GM12878 (cell line): Measurements from ENCODE around the gene YAP1. TPM values are rescaled to one million over a fixed set of nuclear protein-coding genes. Genes with fewer than 3 reads are reported as not detected.

Experiments
- ATAC-seq: fragments of 200-7000 bp; cut with Tn5 transposase; 3 replicates; pipeline ENCODE4 v1.9.1; 2020; ENCODE audit warnings: mild to moderate bottlenecking, moderate library complexity
- BruUV-seq: library from RNA; stranded (reverse); fragments of 400-500 nt; replicated peaks from 2 replicates; lab custom pipeline; 2021; lab: Mats Ljungman, UMichigan
- CTCF ChIA-PET: fragments of 300-600 bp; sonication (Branson Sonifier 250); formaldehyde crosslinking; extraction: SDS; loops from one replicate; lab custom pipeline; 2021; ENCODE audit warnings: inconsistent platforms; lab: Yijun Ruan, JAX
- POLR2A ChIA-PET: fragments of 350-600 bp; formaldehyde crosslinking; extraction: SDS; loops from one replicate; lab custom pipeline; 2021; ENCODE audit warnings: inconsistent platforms; lab: Charles Lee
- RAD21 ChIA-PET: fragments of 300-600 bp; sonication (Branson Sonifier 250); formaldehyde crosslinking; loops from one replicate; lab custom pipeline; 2023; ENCODE audit warnings: antibody characterized with exemption; ENCODE audit not compliant: unreplicated experiment; lab: Charles Lee
- SMC1A ChIA-PET: fragments of 300-600 bp; sonication (Branson Sonifier 250); formaldehyde crosslinking; loops from one replicate; lab custom pipeline; 2023; ENCODE audit not compliant: unreplicated experiment, uncharacterized antibody; lab: Charles Lee
- DNase-seq: peaks from one replicate; pipeline ENCODE4 v3.0.0-alpha.2; 2011; ENCODE audit warnings: low read depth, low spot score
- FAIRE-seq: peaks from 3 replicates; lab custom pipeline; 2011; peaks lifted over from hg19 to GRCh38; lab: Jason Lieb, UNC
- H2AFZ ChIP-seq: 2 replicates; pipeline ENCODE4 v1.6.0; 2011; ENCODE audit warnings: low read depth, low read length, control low read depth; ENCODE audit not compliant: control insufficient read depth
- H3K27ac ChIP-seq: 2 replicates; pipeline ENCODE4 v1.5.1; 2011; ENCODE audit warnings: control low read depth; ENCODE audit not compliant: control insufficient read depth, insufficient read depth
- H3K27me3 ChIP-seq, 2 experiments: replicated peaks in 1 of 2; 2 replicates each; pipeline versions ENCODE4 v1.6.0 to v1.6.1; 2011; ENCODE audit warnings: low read length in 1 of 2; ENCODE audit not compliant: control insufficient read depth in 2 of 2, insufficient read depth in 2 of 2
- H3K36me3 ChIP-seq, 2 experiments: 2 replicates each; pipeline ENCODE4 v1.5.1; 2011; ENCODE audit warnings: low read length in 1 of 2; ENCODE audit not compliant: control insufficient read depth in 2 of 2, insufficient read depth in 2 of 2
- H3K4me1 ChIP-seq: 2 replicates; pipeline ENCODE4 v1.6.1; 2011; ENCODE audit warnings: mild to moderate bottlenecking, low read length, moderate library complexity, mixed read lengths; ENCODE audit not compliant: control insufficient read depth, insufficient read depth
- H3K4me2 ChIP-seq: 2 replicates; pipeline ENCODE4 v1.6.0; 2011; ENCODE audit warnings: control low read depth; ENCODE audit not compliant: control insufficient read depth, insufficient read depth
- H3K4me3 ChIP-seq: fragments of 200-600 bp; sonication (generic); 2 replicates; pipeline ENCODE4 v1.5.1; 2016
- H3K79me2 ChIP-seq: 2 replicates; pipeline ENCODE4 v1.6.0; 2011; ENCODE audit warnings: low read length; ENCODE audit not compliant: control insufficient read depth, insufficient read depth
- H3K9ac ChIP-seq: 2 replicates; pipeline ENCODE4 v1.8.0; 2011; ENCODE audit warnings: low read length, control low read depth, mixed read lengths; ENCODE audit not compliant: control insufficient read depth, insufficient read depth
- H3K9me3 ChIP-seq: replicated peaks from 3 replicates; pipeline ENCODE4 v1.5.1; 2011; ENCODE audit warnings: mild to moderate bottlenecking, low read length; ENCODE audit not compliant: control insufficient read depth, insufficient read depth
- H4K20me1 ChIP-seq: 2 replicates; pipeline ENCODE4 v1.6.0; 2011; ENCODE audit not compliant: control insufficient read depth, insufficient read depth
- EGR1 ChIP-seq, 2 experiments: IDR thresholded peaks; 1 replicate in 1 of 2; 2 replicates in 1 of 2; pipeline ENCODE4 v1.6.1; 2011 to 2012; ENCODE audit warnings: low read depth in 2 of 2, low read length in 2 of 2, borderline replicate concordance in 1 of 2, mild to moderate bottlenecking in 1 of 2, moderate library complexity in 1 of 2
- HDAC2 ChIP-seq: fragments of 200-600 bp; sonication (generic); IDR thresholded peaks from 2 replicates; pipeline ENCODE4 v1.6.1; 2017
- LARP7 ChIP-seq: fragments of 450-650 bp; IDR thresholded peaks from 2 replicates; pipeline ENCODE4 v1.6.1; 2017; ENCODE audit warnings: mild to moderate bottlenecking
- SIN3A ChIP-seq: IDR thresholded peaks from 2 replicates; pipeline ENCODE4 v1.6.1; 2012; ENCODE audit warnings: low read depth, low read length, improper control_type of control experiment
- SMARCA5 ChIP-seq: fragments of 450-650 bp; IDR thresholded peaks from 2 replicates; pipeline ENCODE4 v1.6.1; 2017; ENCODE audit warnings: mild to moderate bottlenecking
- TARDBP ChIP-seq: IDR thresholded peaks from 2 replicates; pipeline ENCODE4 v1.6.1; 2016; ENCODE audit warnings: borderline replicate concordance
- WGBS: methylation state at CpG from one replicate; pipeline ENCODE4 v1.1.6; 2016; ENCODE audit warnings: low lambda C conversion rate; ENCODE audit not compliant: insufficient replicate concordance, insufficient coverage; ENCODE audit errors: missing lambda C conversion rate; 5-methylcytosine and 5-hydroxymethylcytosine counted together
- in situ Hi-C: fragments of 300-500 bp; cut with MboI; formaldehyde crosslinking; loops from 9 replicates; pipeline ENCODE4 v1.14.3; 2018; ENCODE audit warnings: mixed read lengths
- intact Hi-C: fragments of 100-400 bp; cut with micrococcal nuclease; formaldehyde crosslinking; loops from one replicate; pipeline ENCODE4 v1.14.2; 2022; ENCODE audit not compliant: unreplicated experiment
- polyA plus RNA-seq, 11 experiments: library from polyadenylated mRNA; depleted of rRNA in 4 of 11; unstranded in 6 of 11; stranded (reverse) in 5 of 11; fragments of >200 nt; fragmentation: Nextera tagmentation in 4 of 11; fragmentation: Illumina TruSeq in 1 of 11; extraction: Ambion mirVana in 4 of 11; extraction: Trizol in 1 of 11; gene quantifications; 1 replicate in 1 of 11; 2 replicates in 10 of 11; pipeline versions ENCODE4 v1.2.1 to v1.2.3, GENCODE V29; 2011 to 2016; ENCODE audit warnings: inconsistent platforms in 2 of 11, missing spikeins in 2 of 11, low read depth in 1 of 11
- total RNA-seq, 4 experiments: library from RNA; depleted of rRNA in 3 of 4; stranded (reverse); fragments of >200 nt in 3 of 4; fragmentation: Illumina TruSeq in 1 of 4; extraction: Trizol in 1 of 4; gene quantifications; 2 replicates each; pipeline versions ENCODE4 v1.2.1 to v1.2.3, GENCODE V29; 2013 to 2021
- TF ChIP-seq, protein P1 (sequence below): IDR thresholded peaks from 2 replicates; pipeline ENCODE4 v1.6.1; 2011; ENCODE audit warnings: mild to moderate bottlenecking, low read depth, low read length, moderate library complexity; ENCODE audit not compliant: insufficient replicate concordance
- TF ChIP-seq, protein P2 (sequence below): fragments of 450-650 bp; IDR thresholded peaks from 2 replicates; pipeline ENCODE4 v1.6.1; 2017; ENCODE audit warnings: mild to moderate bottlenecking, moderate library complexity
- TF ChIP-seq, protein P3 (sequence below): fragments of 450-650 bp; IDR thresholded peaks from 2 replicates; pipeline ENCODE4 v1.6.1; 2016; ENCODE audit warnings: mild to moderate bottlenecking

YAP1 gene
- total and polyA plus RNA-seq, 10 of the 15 experiments (the other 5 are each of a cell fraction or from before 2014, with no cell fraction given), result 0.03 to 0.33 (median 0.10) TPM; not detected in 6

DNA sequence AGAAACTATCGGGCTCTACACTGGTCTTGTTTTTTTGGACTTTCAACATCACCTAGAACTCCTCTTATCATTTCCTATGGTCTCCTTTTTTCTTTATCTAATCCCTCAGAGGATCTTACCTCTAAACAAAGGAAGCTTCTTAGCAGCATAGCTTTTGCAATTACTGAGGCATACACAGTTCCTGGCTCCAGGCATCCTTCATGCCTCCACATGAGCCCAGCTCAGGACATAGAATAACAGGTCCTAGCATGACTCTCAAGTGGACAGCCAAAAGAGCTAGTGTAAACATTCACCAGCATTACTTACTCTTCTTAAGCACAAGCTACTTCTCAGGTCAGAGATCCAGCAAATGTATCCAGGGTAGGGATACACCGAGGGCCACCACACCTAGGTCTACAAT lies 45.9 kb upstream of the YAP1 start (continued):
- no peak for TF ChIP-seq SIN3A
- no peak for TF ChIP-seq HDAC2

DNA sequence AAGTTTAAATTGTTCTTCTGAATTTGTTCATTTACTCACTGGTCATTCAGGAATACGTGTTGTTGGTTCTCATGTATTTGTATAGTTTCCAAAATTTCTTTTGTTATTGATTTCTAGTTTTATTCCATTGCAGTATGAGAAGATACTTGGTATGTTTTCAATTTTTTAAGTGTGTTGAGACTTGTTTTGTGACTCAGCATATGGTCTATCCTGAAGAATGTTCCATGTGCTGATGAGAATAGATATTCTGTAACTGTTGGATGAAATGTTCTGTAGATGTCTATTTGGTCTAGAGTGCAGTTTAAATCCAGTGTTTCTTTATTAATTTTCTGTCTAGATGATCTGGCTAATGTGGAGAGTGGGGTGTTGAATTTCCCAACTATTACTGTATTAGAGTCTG lies 39.5 kb upstream of the YAP1 start:
- H2AFZ ChIP-seq, result no peak overlapping the region
- ATAC-seq, result no peak
- no peak for TF ChIP-seq SMARCA5
- no peak for TF ChIP-seq EGR1 (IDR thresholded peaks at IDR 0.05; ENCODE audit: borderline replicate concordance in 1 of 2, low read depth in 2 of 2, low read length in 2 of 2)
- TF ChIP-seq, protein P1, sequence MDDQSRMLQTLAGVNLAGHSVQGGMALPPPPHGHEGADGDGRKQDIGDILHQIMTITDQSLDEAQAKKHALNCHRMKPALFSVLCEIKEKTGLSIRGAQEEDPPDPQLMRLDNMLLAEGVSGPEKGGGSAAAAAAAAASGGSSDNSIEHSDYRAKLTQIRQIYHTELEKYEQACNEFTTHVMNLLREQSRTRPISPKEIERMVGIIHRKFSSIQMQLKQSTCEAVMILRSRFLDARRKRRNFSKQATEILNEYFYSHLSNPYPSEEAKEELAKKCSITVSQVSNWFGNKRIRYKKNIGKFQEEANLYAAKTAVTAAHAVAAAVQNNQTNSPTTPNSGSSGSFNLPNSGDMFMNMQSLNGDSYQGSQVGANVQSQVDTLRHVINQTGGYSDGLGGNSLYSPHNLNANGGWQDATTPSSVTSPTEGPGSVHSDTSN, result no peak
- no peak for TF ChIP-seq TARDBP
- TF ChIP-seq, protein P2, sequence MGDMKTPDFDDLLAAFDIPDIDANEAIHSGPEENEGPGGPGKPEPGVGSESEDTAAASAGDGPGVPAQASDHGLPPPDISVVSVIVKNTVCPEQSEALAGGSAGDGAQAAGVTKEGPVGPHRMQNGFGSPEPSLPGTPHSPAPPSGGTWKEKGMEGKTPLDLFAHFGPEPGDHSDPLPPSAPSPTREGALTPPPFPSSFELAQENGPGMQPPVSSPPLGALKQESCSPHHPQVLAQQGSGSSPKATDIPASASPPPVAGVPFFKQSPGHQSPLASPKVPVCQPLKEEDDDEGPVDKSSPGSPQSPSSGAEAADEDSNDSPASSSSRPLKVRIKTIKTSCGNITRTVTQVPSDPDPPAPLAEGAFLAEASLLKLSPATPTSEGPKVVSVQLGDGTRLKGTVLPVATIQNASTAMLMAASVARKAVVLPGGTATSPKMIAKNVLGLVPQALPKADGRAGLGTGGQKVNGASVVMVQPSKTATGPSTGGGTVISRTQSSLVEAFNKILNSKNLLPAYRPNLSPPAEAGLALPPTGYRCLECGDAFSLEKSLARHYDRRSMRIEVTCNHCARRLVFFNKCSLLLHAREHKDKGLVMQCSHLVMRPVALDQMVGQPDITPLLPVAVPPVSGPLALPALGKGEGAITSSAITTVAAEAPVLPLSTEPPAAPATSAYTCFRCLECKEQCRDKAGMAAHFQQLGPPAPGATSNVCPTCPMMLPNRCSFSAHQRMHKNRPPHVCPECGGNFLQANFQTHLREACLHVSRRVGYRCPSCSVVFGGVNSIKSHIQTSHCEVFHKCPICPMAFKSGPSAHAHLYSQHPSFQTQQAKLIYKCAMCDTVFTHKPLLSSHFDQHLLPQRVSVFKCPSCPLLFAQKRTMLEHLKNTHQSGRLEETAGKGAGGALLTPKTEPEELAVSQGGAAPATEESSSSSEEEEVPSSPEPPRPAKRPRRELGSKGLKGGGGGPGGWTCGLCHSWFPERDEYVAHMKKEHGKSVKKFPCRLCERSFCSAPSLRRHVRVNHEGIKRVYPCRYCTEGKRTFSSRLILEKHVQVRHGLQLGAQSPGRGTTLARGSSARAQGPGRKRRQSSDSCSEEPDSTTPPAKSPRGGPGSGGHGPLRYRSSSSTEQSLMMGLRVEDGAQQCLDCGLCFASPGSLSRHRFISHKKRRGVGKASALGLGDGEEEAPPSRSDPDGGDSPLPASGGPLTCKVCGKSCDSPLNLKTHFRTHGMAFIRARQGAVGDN, result no peak
- TF ChIP-seq LARP7, result no peak
- TF ChIP-seq, protein P3, sequence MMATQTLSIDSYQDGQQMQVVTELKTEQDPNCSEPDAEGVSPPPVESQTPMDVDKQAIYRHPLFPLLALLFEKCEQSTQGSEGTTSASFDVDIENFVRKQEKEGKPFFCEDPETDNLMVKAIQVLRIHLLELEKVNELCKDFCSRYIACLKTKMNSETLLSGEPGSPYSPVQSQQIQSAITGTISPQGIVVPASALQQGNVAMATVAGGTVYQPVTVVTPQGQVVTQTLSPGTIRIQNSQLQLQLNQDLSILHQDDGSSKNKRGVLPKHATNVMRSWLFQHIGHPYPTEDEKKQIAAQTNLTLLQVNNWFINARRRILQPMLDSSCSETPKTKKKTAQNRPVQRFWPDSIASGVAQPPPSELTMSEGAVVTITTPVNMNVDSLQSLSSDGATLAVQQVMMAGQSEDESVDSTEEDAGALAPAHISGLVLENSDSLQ, result no peak
- no peaks in the 10 kb centered on the region for H3K79me2 ChIP-seq
- intact Hi-C loops, result no loop called here
- RAD21 ChIA-PET, result no interaction called here
- H3K4me2 ChIP-seq, result no peak overlapping the region
- H3K27me3 ChIP-seq, result no peaks in the 10 kb centered on the region
- DNase-seq, result no peak
- in situ Hi-C loops, result no loop called here
- no peak for FAIRE-seq
- no peaks in the 10 kb centered on the region for H4K20me1 ChIP-seq
- no peak overlapping the region for H3K9ac ChIP-seq
- H3K27ac ChIP-seq, result no peak overlapping the region
- no peaks in the 10 kb centered on the region; the same call in 2 of the 3 replicates for H3K9me3 ChIP-seq
- POLR2A ChIA-PET, result no interaction called here
- H3K4me3 ChIP-seq, result no peak overlapping the region
- SMC1A ChIA-PET, result no interaction called here
- H3K4me1 ChIP-seq, result no peaks in the 10 kb centered on the region
- no peaks in the 10 kb centered on the region for H3K36me3 ChIP-seq
- 5% methylated on average over 1 of the region's 1 CpG for WGBS
- CTCF ChIA-PET, result no interaction called here
- BruUV-seq, result no TSS peak
